H9 (cell line): ENCODE results near the gene SERPINH1. TPM values are rescaled to one million over a fixed set of nuclear protein-coding genes. Genes with fewer than 3 reads are reported as not detected.

Source experiments
- DNase-seq: peaks from one replicate; pipeline ENCODE4 v3.0.0-alpha.2; 2017
- H2AFZ ChIP-seq: one replicate; pipeline ENCODE4 v1.6.1; 2013; ENCODE audit warnings: mild to moderate bottlenecking, low read length, control low read depth, moderate library complexity
- H2AK5ac ChIP-seq: 2 replicates; pipeline ENCODE4 v1.6.1; 2013; ENCODE audit warnings: low read length, control low read depth, mixed read lengths; ENCODE audit not compliant: insufficient read length
- H2BK120ac ChIP-seq: one replicate; pipeline ENCODE4 v1.6.1; 2013; ENCODE audit warnings: low read depth, mild to moderate bottlenecking, low read length, control low read depth, inconsistent platforms; ENCODE audit not compliant: poor library complexity, severe bottlenecking
- H2BK12ac ChIP-seq: 2 replicates; pipeline ENCODE4 v1.6.1; 2013; ENCODE audit warnings: low read length, control low read depth, mixed read lengths, low read depth; ENCODE audit not compliant: insufficient read length
- H2BK15ac ChIP-seq: 2 replicates; pipeline ENCODE4 v1.6.1; 2013; ENCODE audit warnings: low read depth, low read length, control low read depth
- H2BK20ac ChIP-seq: one replicate; pipeline ENCODE4 v1.6.1; 2013; ENCODE audit warnings: low read depth, mild to moderate bottlenecking, low read length, control low read depth, inconsistent platforms; ENCODE audit not compliant: poor library complexity, severe bottlenecking
- H2BK5ac ChIP-seq: 2 replicates; pipeline ENCODE4 v1.6.1; 2013; ENCODE audit warnings: low read length, control low read depth, mixed read lengths; ENCODE audit not compliant: insufficient read length
- H3K14ac ChIP-seq: 2 replicates; pipeline ENCODE4 v1.6.1; 2013; ENCODE audit warnings: low read length, control low read depth; ENCODE audit not compliant: insufficient read depth
- H3K18ac ChIP-seq: 2 replicates; pipeline ENCODE4 v1.6.1; 2013; ENCODE audit warnings: low read depth, mild to moderate bottlenecking, mixed read lengths, low read length, control low read depth; ENCODE audit not compliant: insufficient read length
- H3K23ac ChIP-seq: 2 replicates; pipeline ENCODE4 v1.6.1; 2013; ENCODE audit warnings: low read length, control low read depth, mixed read lengths, low read depth; ENCODE audit not compliant: insufficient read length
- H3K23me2 ChIP-seq: 2 replicates; pipeline ENCODE4 v1.6.1; 2013; ENCODE audit warnings: low read depth, mild to moderate bottlenecking, mixed read lengths, low read length, control low read depth; ENCODE audit not compliant: insufficient read length, poor library complexity, severe bottlenecking
- H3K27ac ChIP-seq: 2 replicates; pipeline ENCODE4 v1.5.1; 2013; ENCODE audit warnings: low read length, control low read depth, mixed read lengths, low read depth; ENCODE audit not compliant: insufficient read length
- H3K27me3 ChIP-seq: 2 replicates; pipeline ENCODE4 v1.6.1; 2013; ENCODE audit warnings: low read length, control low read depth, inconsistent platforms; ENCODE audit not compliant: insufficient read depth
- H3K4ac ChIP-seq: 2 replicates; pipeline ENCODE4 v1.6.1; 2013; ENCODE audit warnings: low read depth, mild to moderate bottlenecking, control low read depth, inconsistent platforms, low read length, moderate library complexity
- H3K4me1 ChIP-seq: 2 replicates; pipeline ENCODE4 v1.6.1; 2013; ENCODE audit warnings: low read length, control low read depth, inconsistent platforms; ENCODE audit not compliant: insufficient read depth
- H3K4me2 ChIP-seq: 2 replicates; pipeline ENCODE4 v1.6.1; 2013; ENCODE audit warnings: low read length, control low read depth, mixed read lengths; ENCODE audit not compliant: insufficient read length, insufficient read depth
- H3K56ac ChIP-seq: 2 replicates; pipeline ENCODE4 v1.6.1; 2013; ENCODE audit warnings: low read depth, mild to moderate bottlenecking, mixed read lengths, low read length, control low read depth; ENCODE audit not compliant: insufficient read length
- H3K79me1 ChIP-seq: 2 replicates; pipeline ENCODE4 v1.6.1; 2013; ENCODE audit warnings: low read depth, mild to moderate bottlenecking, moderate library complexity, low read length, control low read depth, inconsistent platforms; ENCODE audit not compliant: insufficient read depth, poor library complexity, severe bottlenecking
- H3K79me2 ChIP-seq: 2 replicates; pipeline ENCODE4 v1.6.1; 2013; ENCODE audit warnings: low read length, control low read depth, inconsistent platforms; ENCODE audit not compliant: insufficient read depth
- H3K9ac ChIP-seq: 2 replicates; pipeline ENCODE4 v1.6.1; 2013; ENCODE audit warnings: low read length, control low read depth, mixed read lengths; ENCODE audit not compliant: insufficient read length; ENCODE audit errors: extremely low read depth
- H3K9me3 ChIP-seq: one replicate; pipeline ENCODE4 v1.6.1; 2013; ENCODE audit warnings: low read depth, low read length, inconsistent platforms; ENCODE audit not compliant: control insufficient read depth
- H3T11ph ChIP-seq: one replicate; pipeline ENCODE4 v1.6.1; 2013; ENCODE audit warnings: mild to moderate bottlenecking, low read length, control low read depth, inconsistent platforms
- H4K20me1 ChIP-seq: one replicate; pipeline ENCODE4 v1.6.1; 2013; ENCODE audit not compliant: control insufficient read depth, insufficient read length, insufficient read depth
- H4K5ac ChIP-seq: 2 replicates; pipeline ENCODE4 v1.6.1; 2013; ENCODE audit warnings: low read depth, mild to moderate bottlenecking, mixed read lengths, low read length, control low read depth; ENCODE audit not compliant: insufficient read length
- H4K8ac ChIP-seq: replicated peaks from 2 replicates; pipeline ENCODE4 v1.6.1; 2013; ENCODE audit warnings: low read length, control low read depth, mixed read lengths, low read depth; ENCODE audit not compliant: insufficient read length
- H4K91ac ChIP-seq: 2 replicates; pipeline ENCODE4 v1.6.1; 2013; ENCODE audit warnings: low read depth, mild to moderate bottlenecking, moderate library complexity, mixed read lengths, low read length, control low read depth; ENCODE audit not compliant: insufficient read length
- H3K27ac Mint-ChIP-seq, 3 experiments: 2 replicates in 2 of 3; 3 replicates in 1 of 3; pipeline ENCODE4 v1.8.0; 2020 to 2021; ENCODE audit warnings: mixed read lengths in 3 of 3, mild to moderate bottlenecking in 1 of 3, moderate library complexity in 1 of 3
- H3K27me3 Mint-ChIP-seq: 2 replicates; pipeline ENCODE4 v1.8.0; 2021; ENCODE audit warnings: low read depth, mild to moderate bottlenecking, moderate library complexity, mixed read lengths
- H3K36me3 Mint-ChIP-seq, 3 experiments: 2 replicates in 2 of 3; 3 replicates in 1 of 3; pipeline ENCODE4 v1.8.0; 2020 to 2021; ENCODE audit warnings: low read depth in 3 of 3, mixed read lengths in 3 of 3; ENCODE audit not compliant: insufficient read depth in 1 of 3
- H3K4me1 Mint-ChIP-seq, 2 experiments: 2 replicates each; pipeline ENCODE4 v1.8.0; 2020; ENCODE audit warnings: mixed read lengths in 2 of 2
- H3K4me3 Mint-ChIP-seq, 2 experiments: 2 replicates in 1 of 2; 3 replicates in 1 of 2; pipeline ENCODE4 v1.8.0; 2020 to 2021; ENCODE audit warnings: mild to moderate bottlenecking in 2 of 2, mixed read lengths in 2 of 2, moderate library complexity in 1 of 2
- H3K9me3 Mint-ChIP-seq, 2 experiments: 2 replicates in 1 of 2; 3 replicates in 1 of 2; pipeline ENCODE4 v1.8.0; 2020; ENCODE audit warnings: mild to moderate bottlenecking in 2 of 2, mixed read lengths in 2 of 2, moderate library complexity in 1 of 2
- CTCF ChIP-seq: fragments of 200-600 bp; sonication (generic); conservative IDR thresholded peaks from 3 replicates; pipeline ENCODE4 v1.8.0; 2021; ENCODE audit warnings: antibody characterized with exemption, mild to moderate bottlenecking
- WGBS: extraction: QIAGEN DNeasy Blood & Tissue Kit; methylation state at CpG from one replicate; pipeline ENCODE4 v1.1.7; 2013; ENCODE audit warnings: missing lambda C conversion rate, low lambda C conversion rate, mixed read lengths; ENCODE audit not compliant: insufficient read length; ENCODE audit errors: extremely low coverage; 5-methylcytosine and 5-hydroxymethylcytosine counted together
- total RNA-seq: library from RNA; stranded (reverse); gene quantifications from 2 replicates; pipeline ENCODE4 v1.2.1, GENCODE V29; 2021

Gene SERPINH1
- total RNA-seq, 1 experiment from 2014 or later, result 253 TPM

GRCh38 chr11:75539459-75540334 lies 22.4 kb upstream of the SERPINH1 start:
- no peak overlapping the region for H2BK15ac ChIP-seq
- peak overlapping the region in 1 of 3 experiments; percentile 11; a peak in 3 of 7 replicates for H3K27ac Mint-ChIP-seq
- H2BK20ac ChIP-seq, result no peak overlapping the region
- H3K36me3 Mint-ChIP-seq, result no peaks in the 10 kb centered on the region
- H3K4ac ChIP-seq, result no peak overlapping the region
- H2BK120ac ChIP-seq, result no peak overlapping the region
- no peak overlapping the region for H3K14ac ChIP-seq
- H3K4me2 ChIP-seq, result no peak overlapping the region
- no peaks in the 10 kb centered on the region for H3K79me1 ChIP-seq
- H3K9ac ChIP-seq, result no peak overlapping the region
- no peaks in the 10 kb centered on the region for H3K9me3 Mint-ChIP-seq
- no CpG with 5 or more reads among the region's 9 CpGs for WGBS
- no peak overlapping the region for H3K56ac ChIP-seq
- no peaks in the 10 kb centered on the region for H3K79me2 ChIP-seq
- no peak overlapping the region for H3K18ac ChIP-seq
- no peak overlapping the region for H2AFZ ChIP-seq
- peaks cover 10 to 16% of the 10 kb centered on the region in 2 experiments for H3K4me1 Mint-ChIP-seq
- H3T11ph ChIP-seq, result no peak overlapping the region
- no peak overlapping the region for H3K4me3 Mint-ChIP-seq
- no peaks in the 10 kb centered on the region for H3K9me3 ChIP-seq
- no peaks in the 10 kb centered on the region for H4K20me1 ChIP-seq
- peaks cover 6% of the 10 kb centered on the region for H3K27me3 Mint-ChIP-seq
- no peak overlapping the region for H2AK5ac ChIP-seq
- no peak overlapping the region for H3K27ac ChIP-seq
- H2BK12ac ChIP-seq, result no peak overlapping the region
- H2BK5ac ChIP-seq, result no peak overlapping the region
- TF ChIP-seq CTCF, result no peak
- no peaks in the 10 kb centered on the region for H3K23me2 ChIP-seq
- H3K4me1 ChIP-seq, result no peaks in the 10 kb centered on the region
- no peak for DNase-seq
- H3K27me3 ChIP-seq, result no peaks in the 10 kb centered on the region
- no peak overlapping the region for H4K5ac ChIP-seq
- H4K91ac ChIP-seq, result no peak overlapping the region
- no peak overlapping the region for H4K8ac ChIP-seq
- H3K23ac ChIP-seq, result no peak overlapping the region
